BJ (cell line): ENCODE measurements around the gene CYP3A5. TPM values are rescaled to one million over a fixed set of nuclear protein-coding genes. Genes with fewer than 3 reads are reported as not detected.

Experiments
- CTCF ChIA-PET: fragments of 350-600 bp; formaldehyde crosslinking; extraction: SDS; loops from one replicate; lab custom pipeline; 2021; ENCODE audit warnings: antibody characterized with exemption, inconsistent platforms; lab: Yijun Ruan, JAX
- POLR2A ChIA-PET: fragments of 300-600 bp; sonication (Branson Sonifier 250); formaldehyde crosslinking; extraction: SDS; loops from one replicate; lab custom pipeline; 2021; ENCODE audit warnings: antibody characterized with exemption; lab: Charles Lee
- DNase-seq: peaks from one replicate; pipeline ENCODE4 v3.0.0-alpha.2; 2011; ENCODE audit warnings: low read depth
- H3K27me3 ChIP-seq: 2 replicates; pipeline ENCODE4 v1.6.0; 2011; ENCODE audit warnings: low read length; ENCODE audit not compliant: control insufficient read depth, insufficient read depth
- H3K36me3 ChIP-seq: 2 replicates; pipeline ENCODE4 v1.5.1; 2011; ENCODE audit warnings: low read length; ENCODE audit not compliant: control insufficient read depth, insufficient read depth
- H3K4me3 ChIP-seq: 2 replicates; pipeline ENCODE4 v1.5.1; 2011; ENCODE audit warnings: low read depth, mild to moderate bottlenecking, control low read depth, low read length
- CTCF ChIP-seq: IDR thresholded peaks from 2 replicates; pipeline ENCODE4 v1.5.1; 2011; ENCODE audit warnings: low read depth, mild to moderate bottlenecking, control low read depth, inconsistent platforms, low read length, moderate library complexity; ENCODE audit not compliant: insufficient read depth
- polyA plus RNA-seq: library from polyadenylated mRNA; depleted of rRNA; stranded (reverse); fragments of >200 nt; gene quantifications from 2 replicates; pipeline ENCODE4 v1.2.3, GENCODE V29; 2011

CYP3A5 gene
- polyA plus RNA-seq, 1 experiment = not detected

- DNase-seq = no peak
- Histone ChIP-seq H3K36me3 (no peaks in the 10 kb centered on the region), H3K4me3 (no peak overlapping the region), H3K27me3 (no peaks in the 10 kb centered on the region)
- POLR2A ChIA-PET = no interaction called here
- CTCF ChIA-PET = no interaction called here
- TF ChIP-seq CTCF = no peak
Observed at GRCh38 chr7:99685129-99685758, 5.4 kb upstream of the CYP3A5 start.

- DNase-seq = no peak
- Histone ChIP-seq H3K27me3 (no peaks in the 10 kb centered on the region), H3K36me3 (no peaks in the 10 kb centered on the region), H3K4me3 (no peak overlapping the region)
- ChIA-PET POLR2A (no interaction called here), CTCF (interaction anchor here (1.3 kb wide), 1 partner anchor 16 kb away, joined by 5 read pairs; no protein-coding TSS in a partner anchor)
- TF ChIP-seq CTCF = no peak
Observed at GRCh38 chr7:99679032-99679399, 780 bp downstream of the CYP3A5 start.

- no peaks in the 10 kb centered on the region for H3K36me3 ChIP-seq
- H3K4me3 ChIP-seq = no peak overlapping the region
- no peak for TF ChIP-seq CTCF
- CTCF ChIA-PET = no interaction called here
- no peak for DNase-seq
- no peaks in the 10 kb centered on the region for H3K27me3 ChIP-seq
- POLR2A ChIA-PET = no interaction called here
Observed at GRCh38 chr7:99677648-99678045, 2.1 kb downstream of the CYP3A5 start.

GRCh38 chr7:99677013-99677647, 2.7 kb downstream of the CYP3A5 start:
- Histone ChIP-seq H3K4me3 (no peak overlapping the region), H3K36me3 (no peaks in the 10 kb centered on the region), H3K27me3 (no peaks in the 10 kb centered on the region)
- no peak for DNase-seq
- TF ChIP-seq CTCF = no peak
- POLR2A ChIA-PET = no interaction called here
- CTCF ChIA-PET = no interaction called here

- Histone ChIP-seq H3K27me3 (no peaks in the 10 kb centered on the region), H3K36me3 (no peaks in the 10 kb centered on the region), H3K4me3 (no peak overlapping the region)
- no peak for DNase-seq
- ChIA-PET POLR2A (no interaction called here), CTCF (no interaction called here)
- no peak for TF ChIP-seq CTCF
Observed at GRCh38 chr7:99674995-99675742, 4.6 kb downstream of the CYP3A5 start.
